ENCODE data around the gene ROM1. TPM values are rescaled to one million over a fixed set of nuclear protein-coding genes. Genes with fewer than 3 reads are reported as not detected.
A peak's percentile ranks its signal among the peaks of the same experiment; 100 is the strongest.

ROM1 gene
- total RNA-seq, 4 donors from 2014 or later: 3.0 to 18.3 (median 10.7) TPM

- H3K4me1 ChIP-seq: peaks cover 3 to 62% (median 33%) of the 10 kb centered on the region in 3 donors
- no peak for ATAC-seq
- TF ChIP-seq CTCF (IDR thresholded peaks at IDR 0.05) (no peak), EP300 (IDR thresholded peaks at IDR 0.05) (no peak), POLR2AphosphoS5 (IDR thresholded peaks at IDR 0.05) (no peak), POLR2A (IDR thresholded peaks at IDR 0.05) (no peak)
- H3K27me3 ChIP-seq: no peaks in the 10 kb centered on the region
- H3K36me3 ChIP-seq: peaks cover 0 to 54% of the 10 kb centered on the region in 2 donors
- H3K27ac ChIP-seq: peak overlapping the region in 1 of 4 donors; percentile 12
- H3K9me3 ChIP-seq: no peaks in the 10 kb centered on the region
- WGBS, 2 donors (ENCODE audit: low coverage in 1 of 2): 64 to 80% methylated on average over 6 to 7 of the region's 8 CpGs
- H3K4me3 ChIP-seq: no peak overlapping the region
Measured at GRCh38 chr11:62595124-62595523, 17.9 kb upstream of the ROM1 start.

- TF ChIP-seq CTCF (IDR thresholded peaks at IDR 0.05): no peak
- TF ChIP-seq POLR2AphosphoS5 (IDR thresholded peaks at IDR 0.05): peak; percentile 88
- Histone ChIP-seq H3K27ac (peak overlapping the region; percentile 16 to 99 (median 96)), H3K9me3 (no peaks in the 10 kb centered on the region), H3K36me3 (peaks cover 0 to 52% of the 10 kb centered on the region in 2 donors), H3K4me1 (peaks cover 3 to 56% (median 21%) of the 10 kb centered on the region in 3 donors), H3K4me3 (peak overlapping the region in 1 of 2 donors; percentile 96), H3K27me3 (no peaks in the 10 kb centered on the region)
- peak; percentile 84 for ATAC-seq
- WGBS, 2 donors (ENCODE audit: low coverage in 1 of 2): 33 to 69% methylated on average over 4 to 6 of the region's 7 CpGs
Measured at GRCh38 chr11:62599069-62599696, 13.9 kb upstream of the ROM1 start.

GRCh38 chr11:62599901-62600300 lies 13.2 kb upstream of the ROM1 start:
- no peak for ATAC-seq
- peaks cover 0 to 52% of the 10 kb centered on the region in 2 donors for H3K36me3 ChIP-seq
- TF ChIP-seq CTCF (IDR thresholded peaks at IDR 0.05) (no peak), EP300 (IDR thresholded peaks at IDR 0.05) (no peak), POLR2A (IDR thresholded peaks at IDR 0.05) (no peak), POLR2AphosphoS5 (IDR thresholded peaks at IDR 0.05) (no peak)
- WGBS, 2 donors (ENCODE audit: low coverage in 1 of 2): 24% methylated on average over 3 to 5 of the region's 5 CpGs
- H3K27ac ChIP-seq: peak overlapping the region; percentile 13 to 99 (median 96)
- H3K4me3 ChIP-seq: peak overlapping the region in 1 of 2 donors; percentile 96
- no peaks in the 10 kb centered on the region for H3K9me3 ChIP-seq
- no peaks in the 10 kb centered on the region for H3K27me3 ChIP-seq
- H3K4me1 ChIP-seq: peaks cover 3 to 53% (median 21%) of the 10 kb centered on the region in 3 donors

GRCh38 chr11:62600367-62601121 lies 12.5 kb upstream of the ROM1 start:
- Histone ChIP-seq H3K4me1 (peaks cover 3 to 53% (median 21%) of the 10 kb centered on the region in 3 donors), H3K9me3 (no peaks in the 10 kb centered on the region), H3K27me3 (no peaks in the 10 kb centered on the region), H3K4me3 (peak overlapping the region; percentile 80 to 96), H3K36me3 (peaks cover 0 to 52% of the 10 kb centered on the region in 2 donors), H3K27ac (peak overlapping the region; percentile 91 to 99 (median 96))
- 0% methylated on average over 2 to 15 of the region's 26 CpGs for whole genome bisulfite sequencing, 2 donors (ENCODE audit: low coverage in 1 of 2)
- TF ChIP-seq CTCF (IDR thresholded peaks at IDR 0.05) (no peak), EP300 (IDR thresholded peaks at IDR 0.05) (no peak), POLR2A (IDR thresholded peaks at IDR 0.05) (no peak), POLR2AphosphoS5 (IDR thresholded peaks at IDR 0.05) (no peak)
- no peak for ATAC-seq

- Histone ChIP-seq H3K9me3 (no peaks in the 10 kb centered on the region), H3K27me3 (no peaks in the 10 kb centered on the region), H3K4me3 (peak overlapping the region; percentile 80 to 96), H3K4me1 (peaks cover 3 to 53% (median 21%) of the 10 kb centered on the region in 3 donors), H3K27ac (peak overlapping the region; percentile 91 to 99 (median 96)), H3K36me3 (peaks cover 0 to 52% of the 10 kb centered on the region in 2 donors)
- peak; percentile 14 for ATAC-seq
- TF ChIP-seq EP300 (IDR thresholded peaks at IDR 0.05) (no peak), POLR2A (IDR thresholded peaks at IDR 0.05) (no peak), POLR2AphosphoS5 (IDR thresholded peaks at IDR 0.05) (no peak), CTCF (IDR thresholded peaks at IDR 0.05) (no peak)
- no CpG with 5 or more reads among the region's 30 CpGs for WGBS, 2 donors (ENCODE audit: low coverage in 1 of 2)
Measured at GRCh38 chr11:62601122-62601371, 12.0 kb upstream of the ROM1 start.

Data from gastroesophageal sphincter (tissue), 4 donors.